Activated CD4-positive, alpha-beta T cell treated with anti-CD3 and anti-CD28 coated beads, Interleukin-2, Interleukin-4, amounts not matched to agents 100 ng/mL and 50 ng/mL, durations not matched to agents 16 hours and 8 hours (primary cell): ENCODE data around the gene TSPAN31.

Experiments
- DNase-seq: peaks from one replicate; pipeline ENCODE4 v3.0.0-alpha.2; 2020; ENCODE audit warnings: low spot score

TSPAN31 gene

GRCh38 chr12:57735952-57736740 lies 8.7 kb upstream of the TSPAN31 start:
- DNase-seq: no peak

- DNase-seq: no peak
Measured at GRCh38 chr12:57736741-57737466, 7.9 kb upstream of the TSPAN31 start.

- DNase-seq: no peak
Measured at GRCh38 chr12:57737467-57738460, 7.1 kb upstream of the TSPAN31 start.

GRCh38 chr12:57738661-57739237 lies 6.1 kb upstream of the TSPAN31 start, which contains the start of gene AGAP2:
Gene AGAP2, minus strand, starts transcription at chr12:57738742. Its CDS starts 496 bp downstream, at chr12:57738246.
- no peak for DNase-seq

- no peak for DNase-seq
Measured at GRCh38 chr12:57739387-57739786, 5.5 kb upstream of the TSPAN31 start.

GRCh38 chr12:57739914-57740538 lies 4.8 kb upstream of the TSPAN31 start:
- DNase-seq: no peak

- peak; percentile 86 for DNase-seq
Measured at GRCh38 chr12:57740656-57741412, 4.0 kb upstream of the TSPAN31 start.

- DNase-seq: no peak
Measured at GRCh38 chr12:57741413-57741789, 3.4 kb upstream of the TSPAN31 start.

GRCh38 chr12:57741844-57742738 lies 2.7 kb upstream of the TSPAN31 start:
- peak; percentile 88 for DNase-seq

GRCh38 chr12:57743769-57744168 lies 1.1 kb upstream of the TSPAN31 start:
- DNase-seq: no peak

GRCh38 chr12:57744194-57744776 lies 554 bp upstream of the TSPAN31 start:
- peak; percentile 67 for DNase-seq

GRCh38 chr12:57745485-57745881 lies 644 bp downstream of the TSPAN31 start:
- no peak for DNase-seq

GRCh38 chr12:57746025-57746424 lies 1.2 kb downstream of the TSPAN31 start:
- no peak for DNase-seq

GRCh38 chr12:57749061-57749460 lies 4.2 kb downstream of the TSPAN31 start:
- no peak for DNase-seq

- no peak for DNase-seq
Measured at GRCh38 chr12:57750561-57751431, 6.0 kb downstream of the TSPAN31 start.

- DNase-seq: no peak
Measured at GRCh38 chr12:57751432-57751787, 6.6 kb downstream of the TSPAN31 start.

- DNase-seq: peak; percentile 99
Measured at GRCh38 chr12:57751788-57752667, 7.2 kb downstream of the TSPAN31 start, which contains the start of gene CDK4. Gene CDK4, minus strand, starts transcription at chr12:57752310. Its CDS starts 593 bp downstream, at chr12:57751717.
